Astrocyte (in vitro differentiated cells and primary cell): ENCODE data around the gene OGN. TPM values are rescaled to one million over a fixed set of nuclear protein-coding genes. Genes with fewer than 3 reads are reported as not detected.
"Not testable (repeated sequence)": the region's sequence is repeated elsewhere in the genome, so short reads cannot be mapped to it uniquely, and the experiment has no call there.

Experiments
- DNase-seq: peaks from one replicate; pipeline ENCODE4 v3.0.0-alpha.2; 2010; ENCODE audit warnings: low read depth
- FAIRE-seq: peaks from 2 replicates; lab custom pipeline; 2011; peaks lifted over from hg19 to GRCh38; lab: Jason Lieb, UNC
- H2AFZ ChIP-seq: 2 replicates; pipeline ENCODE4 v1.6.0; 2012; ENCODE audit warnings: low read depth, low read length, inconsistent platforms
- H3K27ac ChIP-seq: 2 replicates; pipeline ENCODE4 v1.5.1; 2011; ENCODE audit warnings: low read depth, low read length, inconsistent platforms
- H3K27me3 ChIP-seq: 2 replicates; pipeline ENCODE4 v1.6.0; 2011; ENCODE audit warnings: low read length, inconsistent platforms; ENCODE audit not compliant: insufficient read depth
- H3K36me3 ChIP-seq: 2 replicates; pipeline ENCODE4 v1.5.1; 2011; ENCODE audit warnings: low read length, inconsistent platforms; ENCODE audit not compliant: insufficient read depth
- H3K4me1 ChIP-seq: 2 replicates; pipeline ENCODE4 v1.5.1; 2011; ENCODE audit warnings: low read length, inconsistent platforms; ENCODE audit not compliant: insufficient read depth
- H3K4me2 ChIP-seq: 2 replicates; pipeline ENCODE4 v1.6.0; 2012; ENCODE audit warnings: low read length, inconsistent platforms
- H3K4me3 ChIP-seq: 2 replicates; pipeline ENCODE4 v1.5.1; 2011; ENCODE audit warnings: low read depth, mild to moderate bottlenecking, low read length, inconsistent platforms; ENCODE audit not compliant: insufficient read depth
- H3K79me2 ChIP-seq: 2 replicates; pipeline ENCODE4 v1.6.0; 2012; ENCODE audit warnings: mild to moderate bottlenecking, low read length, inconsistent platforms; ENCODE audit not compliant: insufficient read depth
- H3K9ac ChIP-seq: 2 replicates; pipeline ENCODE4 v1.6.0; 2012; ENCODE audit warnings: mild to moderate bottlenecking, low read length, inconsistent platforms
- H3K9me3 ChIP-seq: 2 replicates; pipeline ENCODE4 v1.5.1; 2012; ENCODE audit warnings: low read depth, mild to moderate bottlenecking, low read length, inconsistent platforms; ENCODE audit not compliant: insufficient read depth
- H4K20me1 ChIP-seq: 2 replicates; pipeline ENCODE4 v1.6.0; 2012; ENCODE audit warnings: low read length, inconsistent platforms; ENCODE audit not compliant: insufficient read depth
- H3K27ac Mint-ChIP-seq: one replicate; pipeline ENCODE4 v1.8.0; 2021; ENCODE audit warnings: mild to moderate bottlenecking, mixed read lengths; ENCODE audit not compliant: unreplicated experiment
- H3K27me3 Mint-ChIP-seq: one replicate; pipeline ENCODE4 v1.8.0; 2021; ENCODE audit warnings: low read depth, mixed read lengths; ENCODE audit not compliant: unreplicated experiment
- H3K36me3 Mint-ChIP-seq: one replicate; pipeline ENCODE4 v1.8.0; 2021; ENCODE audit warnings: low read depth, mixed read lengths; ENCODE audit not compliant: unreplicated experiment
- H3K4me1 Mint-ChIP-seq: one replicate; pipeline ENCODE4 v1.8.0; 2021; ENCODE audit warnings: low read depth, mixed read lengths; ENCODE audit not compliant: unreplicated experiment
- H3K4me3 Mint-ChIP-seq: one replicate; pipeline ENCODE4 v1.8.0; 2021; ENCODE audit warnings: mild to moderate bottlenecking, moderate library complexity, mixed read lengths; ENCODE audit not compliant: unreplicated experiment
- H3K9me3 Mint-ChIP-seq: one replicate; pipeline ENCODE4 v1.8.0; 2021; ENCODE audit warnings: mild to moderate bottlenecking, mixed read lengths; ENCODE audit not compliant: unreplicated experiment
- CTCF ChIP-seq: IDR thresholded peaks from 2 replicates; pipeline ENCODE4 v1.5.1; 2011; ENCODE audit warnings: low read depth, mild to moderate bottlenecking, inconsistent platforms, low read length, moderate library complexity; ENCODE audit not compliant: insufficient read depth
- EZH2 ChIP-seq: IDR thresholded peaks from 2 replicates; pipeline ENCODE4 v1.6.1; 2012; ENCODE audit warnings: mild to moderate bottlenecking, low read length, inconsistent platforms; ENCODE audit not compliant: insufficient read depth
- total RNA-seq: library from RNA; stranded (reverse); gene quantifications from 2 replicates; pipeline ENCODE4 v1.2.1, GENCODE V29; 2021

Gene OGN
- total RNA-seq, 1 donor from 2014 or later, result not detected

DNA sequence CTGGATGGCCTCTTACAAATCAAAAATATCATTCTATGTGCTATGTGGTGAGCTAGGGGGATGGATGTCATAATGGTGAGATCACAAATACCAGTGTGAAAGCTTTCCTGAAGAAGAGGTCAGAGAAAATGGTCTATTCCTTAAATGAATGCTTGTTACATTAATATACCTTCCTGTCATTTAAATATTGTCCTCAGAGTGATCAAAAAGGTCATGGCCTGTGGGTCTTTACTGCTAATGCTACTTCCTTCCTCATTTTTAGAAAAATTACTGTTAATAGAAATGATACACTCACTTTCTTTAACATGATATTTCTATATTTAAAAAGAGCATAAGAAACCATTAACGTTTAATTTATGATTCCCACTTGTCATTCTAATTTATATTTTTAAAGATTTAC is 10.2 kb upstream of the OGN start:
- H3K36me3 Mint-ChIP-seq, result no peaks in the 10 kb centered on the region
- H3K9me3 ChIP-seq, result no peaks in the 10 kb centered on the region
- no peak overlapping the region for H3K4me3 Mint-ChIP-seq
- no peak overlapping the region for H3K27ac ChIP-seq
- H3K4me1 Mint-ChIP-seq, result peaks cover 3% of the 10 kb centered on the region
- H3K4me3 ChIP-seq, result no peak overlapping the region
- no peak overlapping the region for H2AFZ ChIP-seq
- H3K4me2 ChIP-seq, result no peak overlapping the region
- H3K9me3 Mint-ChIP-seq, result no peaks in the 10 kb centered on the region
- H3K79me2 ChIP-seq, result no peaks in the 10 kb centered on the region
- no peak overlapping the region for H3K27ac Mint-ChIP-seq
- TF ChIP-seq EZH2, result no peak
- no peak for TF ChIP-seq CTCF
- DNase-seq (peak; percentile 29), FAIRE-seq (no peak)
- no peaks in the 10 kb centered on the region for H3K27me3 Mint-ChIP-seq
- no peaks in the 10 kb centered on the region for H3K36me3 ChIP-seq
- peaks cover 4% of the 10 kb centered on the region for H3K4me1 ChIP-seq
- H3K27me3 ChIP-seq, result no peaks in the 10 kb centered on the region
- no peak overlapping the region for H3K9ac ChIP-seq
- H4K20me1 ChIP-seq, result no peaks in the 10 kb centered on the region

DNA sequence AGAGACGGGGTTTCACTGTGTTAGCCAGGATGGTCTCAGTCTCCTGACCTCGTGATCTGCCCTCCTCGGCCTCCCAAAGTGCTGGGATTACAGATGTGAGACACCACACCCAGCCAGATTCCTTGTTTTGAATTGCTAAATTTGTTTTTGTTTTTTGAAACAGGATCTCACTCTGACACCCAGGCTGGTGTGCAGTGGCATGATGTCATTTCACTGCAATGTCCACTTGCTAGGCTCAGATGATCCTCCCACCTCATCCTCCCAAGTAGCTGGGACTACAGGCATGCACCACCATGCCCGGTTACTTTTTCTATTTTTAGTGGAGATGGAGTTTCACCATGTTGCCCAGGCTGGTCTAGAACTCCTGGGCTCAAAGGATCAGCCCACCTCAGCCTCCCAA is 6.8 kb upstream of the OGN start:
- not testable (repeated sequence) for H3K4me1 Mint-ChIP-seq, FAIRE-seq, H2AFZ ChIP-seq

DNA sequence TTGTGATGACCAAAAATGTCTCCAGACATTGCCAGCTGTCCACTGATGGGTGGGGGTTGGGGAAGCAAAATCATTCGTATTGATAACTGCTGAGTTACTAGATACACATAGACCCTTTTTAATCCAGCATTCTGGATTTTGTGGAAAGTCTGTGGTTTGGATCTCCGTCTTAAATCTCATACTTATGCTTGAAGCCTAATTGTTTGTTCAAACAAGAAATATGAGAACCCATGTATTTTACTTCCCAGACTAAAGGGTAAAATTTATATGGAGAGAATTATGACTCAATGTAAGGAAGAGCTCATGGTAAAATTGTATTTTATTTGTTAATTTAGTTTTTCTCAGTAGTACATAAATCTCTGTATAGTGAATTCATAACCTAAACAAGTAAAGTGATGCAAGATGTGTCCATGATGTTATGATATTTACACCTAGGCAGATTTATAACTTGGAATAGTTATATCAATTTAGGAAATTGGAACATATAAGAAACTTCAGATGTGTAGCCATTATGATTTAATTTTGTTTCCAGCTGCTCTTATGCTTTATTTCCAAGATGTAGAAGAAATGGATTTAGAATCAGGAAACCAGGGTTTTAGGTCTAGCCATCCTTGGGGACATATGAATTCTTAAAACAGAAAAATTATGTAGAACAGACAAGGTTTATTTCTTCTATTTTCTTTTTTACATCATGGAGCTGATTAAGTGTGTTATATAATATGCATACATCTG is 4.5 kb upstream of the OGN start:
- H2AFZ ChIP-seq, result no peak overlapping the region
- H3K4me3 Mint-ChIP-seq, result no peak overlapping the region
- no peak overlapping the region for H3K4me2 ChIP-seq
- no peaks in the 10 kb centered on the region for H3K9me3 ChIP-seq
- no peak overlapping the region for H3K9ac ChIP-seq
- H3K27me3 Mint-ChIP-seq, result no peaks in the 10 kb centered on the region
- H3K27ac Mint-ChIP-seq, result no peak overlapping the region
- H3K79me2 ChIP-seq, result no peaks in the 10 kb centered on the region
- H3K4me1 ChIP-seq, result peaks cover 4% of the 10 kb centered on the region
- H3K36me3 ChIP-seq, result no peaks in the 10 kb centered on the region
- H3K9me3 Mint-ChIP-seq, result no peaks in the 10 kb centered on the region
- no peak overlapping the region for H3K4me3 ChIP-seq
- FAIRE-seq (no peak), DNase-seq (no peak)
- H4K20me1 ChIP-seq, result no peaks in the 10 kb centered on the region
- no peak overlapping the region for H3K27ac ChIP-seq
- no peaks in the 10 kb centered on the region for H3K27me3 ChIP-seq
- peaks cover 7% of the 10 kb centered on the region for H3K4me1 Mint-ChIP-seq
- no peaks in the 10 kb centered on the region for H3K36me3 Mint-ChIP-seq
- no peak for TF ChIP-seq CTCF
- TF ChIP-seq EZH2, result no peak

More for the DNA sequence above, 6.8 kb upstream of the OGN start:
- H3K79me2 ChIP-seq, H3K9me3 Mint-ChIP-seq, H3K9me3 ChIP-seq, H3K27ac ChIP-seq, H3K27me3 Mint-ChIP-seq, H3K4me3 Mint-ChIP-seq, H3K4me2 ChIP-seq, H3K36me3 Mint-ChIP-seq, H3K36me3 ChIP-seq, DNase-seq, H3K27ac Mint-ChIP-seq, H3K27me3 ChIP-seq, H3K4me3 ChIP-seq, H3K4me1 ChIP-seq, H4K20me1 ChIP-seq, H3K9ac ChIP-seq: not testable (repeated sequence)
